ENCODE results near the gene KRT14.

The KRT14 gene

DNA sequence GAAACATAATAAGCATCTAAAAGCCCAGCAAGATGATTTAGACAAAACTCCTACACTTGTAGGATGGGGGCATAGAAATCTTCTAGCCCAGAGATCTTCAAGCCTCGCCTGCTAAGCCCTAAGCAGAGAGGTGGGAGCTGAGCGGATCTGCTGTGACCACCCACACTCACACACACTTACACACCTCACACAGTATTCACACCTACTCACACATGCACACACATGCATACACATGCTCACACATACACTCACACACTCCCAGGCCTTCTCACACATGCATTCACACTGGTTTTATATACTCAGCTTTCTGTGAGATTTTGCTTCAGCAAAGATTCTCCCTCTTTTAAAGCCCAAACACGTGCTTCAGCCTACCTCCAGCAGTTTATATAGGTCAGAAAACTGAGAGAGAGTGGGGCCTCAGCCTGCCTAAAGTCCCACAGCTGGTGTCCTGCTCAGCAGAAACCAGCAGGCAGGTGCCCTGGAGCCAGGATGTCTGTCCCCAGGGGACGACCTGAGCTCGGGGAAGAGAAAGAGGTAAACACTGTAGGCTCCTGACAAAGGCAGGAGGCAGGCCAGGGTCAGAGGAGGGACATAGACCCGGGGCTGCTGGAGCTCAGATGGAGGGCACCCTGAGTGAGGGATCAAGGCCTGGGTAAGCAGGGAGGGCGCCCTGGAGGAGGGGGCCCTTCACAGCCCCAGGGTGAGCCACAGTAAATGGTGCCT lies 46.6 kb downstream of the KRT14 start:
- DNase-seq (ENCODE audit: low read depth in 1 of 2, low spot score in 1 of 2) = peak in 1 of 2 experiments; percentile 75
- no peak for TF ChIP-seq JUND (IDR thresholded peaks at IDR 0.05; ENCODE audit: low read depth)
- in situ Hi-C loops (cut with HindIII; ENCODE audit: low pct_unique_long_range_greater_than_20kb, low sequenced_read_pairs) = no loop called here

DNA sequence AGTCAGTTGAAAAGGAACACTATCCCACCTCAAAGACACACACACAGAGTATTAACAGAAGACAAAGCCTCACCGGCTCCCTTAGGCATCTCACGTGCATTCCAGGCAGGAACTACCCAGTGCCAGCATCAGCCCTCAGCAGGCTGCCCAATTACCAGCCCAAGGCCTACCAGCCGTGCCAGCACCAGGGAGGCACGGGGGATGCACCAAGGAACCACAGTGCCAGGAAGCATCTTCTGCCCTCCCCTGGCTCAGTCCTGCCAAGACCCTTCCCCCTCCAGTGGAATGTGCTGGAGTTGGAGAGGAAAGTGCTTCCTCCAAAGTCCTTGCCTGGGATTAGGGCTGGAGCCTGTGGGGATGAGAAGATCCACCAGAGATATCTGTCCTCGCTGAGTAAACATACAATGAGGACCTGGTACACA lies 47.6 kb downstream of the KRT14 start:
- no peak for TF ChIP-seq JUND (IDR thresholded peaks at IDR 0.05; ENCODE audit: low read depth)
- in situ Hi-C loops (cut with HindIII; ENCODE audit: low pct_unique_long_range_greater_than_20kb, low sequenced_read_pairs) = no loop called here
- DNase-seq (ENCODE audit: low read depth in 1 of 2, low spot score in 1 of 2) = peak in 1 of 2 experiments; percentile 99

GRCh38 chr17:41538565-41538991 lies 48.1 kb downstream of the KRT14 start:
- TF ChIP-seq JUND (IDR thresholded peaks at IDR 0.05; ENCODE audit: low read depth) = no peak
- in situ Hi-C loops (cut with HindIII; ENCODE audit: low pct_unique_long_range_greater_than_20kb, low sequenced_read_pairs) = no loop called here

GRCh38 chr17:41537990-41538389 lies 48.7 kb downstream of the KRT14 start:
- no peak for TF ChIP-seq JUND (IDR thresholded peaks at IDR 0.05; ENCODE audit: low read depth)
- in situ Hi-C loops (cut with HindIII; ENCODE audit: low pct_unique_long_range_greater_than_20kb, low sequenced_read_pairs) = no loop called here
- DNase-seq (ENCODE audit: low read depth in 1 of 2, low spot score in 1 of 2) = peak in 1 of 2 experiments; percentile 72

More at GRCh38 chr17:41538565-41538991, 48.1 kb downstream of the KRT14 start:
- DNase-seq (ENCODE audit: low read depth in 1 of 2, low spot score in 1 of 2) = peak in 1 of 2 experiments; percentile 83

DNA sequence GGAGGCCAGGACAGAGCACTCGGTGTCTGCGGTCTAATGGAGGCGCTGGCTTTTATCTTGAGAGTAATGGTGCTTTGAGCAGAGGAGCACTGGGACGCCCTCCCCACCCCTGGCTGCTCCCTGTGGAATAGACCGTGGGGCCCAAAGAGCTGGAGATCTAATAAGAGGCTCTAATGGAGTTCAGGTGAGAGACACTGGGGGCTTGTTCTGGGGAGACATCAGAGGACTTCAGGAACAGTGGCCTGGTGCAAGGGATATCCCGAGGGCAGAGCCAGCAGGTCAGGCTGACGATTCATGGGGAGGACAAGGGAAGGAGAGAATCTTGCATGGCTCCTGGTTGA lies 49.1 kb downstream of the KRT14 start:
- in situ Hi-C loops (cut with HindIII; ENCODE audit: low pct_unique_long_range_greater_than_20kb, low sequenced_read_pairs) = no loop called here
- no peak for TF ChIP-seq JUND (IDR thresholded peaks at IDR 0.05; ENCODE audit: low read depth)

GRCh38 chr17:41536741-41537613 lies 49.7 kb downstream of the KRT14 start:
- in situ Hi-C loops (cut with HindIII; ENCODE audit: low pct_unique_long_range_greater_than_20kb, low sequenced_read_pairs) = no loop called here
- no peak; the same call in 1 of the 2 replicates for TF ChIP-seq JUND (IDR thresholded peaks at IDR 0.05; ENCODE audit: low read depth)
- peak in 1 of 2 experiments; percentile 97 for DNase-seq (ENCODE audit: low read depth in 1 of 2, low spot score in 1 of 2)

More for the DNA sequence above, 49.1 kb downstream of the KRT14 start:
- no peak for DNase-seq (ENCODE audit: low read depth in 1 of 2, low spot score in 1 of 2)

GRCh38 chr17:41535764-41536481 lies 50.8 kb downstream of the KRT14 start:
- peak; percentile 94 for TF ChIP-seq JUND (IDR thresholded peaks at IDR 0.05; ENCODE audit: low read depth)
- DNase-seq (ENCODE audit: low read depth in 1 of 2, low spot score in 1 of 2) = peak in 1 of 2 experiments; percentile 100
- in situ Hi-C loops (cut with HindIII; ENCODE audit: low pct_unique_long_range_greater_than_20kb, low sequenced_read_pairs) = no loop called here

DNA sequence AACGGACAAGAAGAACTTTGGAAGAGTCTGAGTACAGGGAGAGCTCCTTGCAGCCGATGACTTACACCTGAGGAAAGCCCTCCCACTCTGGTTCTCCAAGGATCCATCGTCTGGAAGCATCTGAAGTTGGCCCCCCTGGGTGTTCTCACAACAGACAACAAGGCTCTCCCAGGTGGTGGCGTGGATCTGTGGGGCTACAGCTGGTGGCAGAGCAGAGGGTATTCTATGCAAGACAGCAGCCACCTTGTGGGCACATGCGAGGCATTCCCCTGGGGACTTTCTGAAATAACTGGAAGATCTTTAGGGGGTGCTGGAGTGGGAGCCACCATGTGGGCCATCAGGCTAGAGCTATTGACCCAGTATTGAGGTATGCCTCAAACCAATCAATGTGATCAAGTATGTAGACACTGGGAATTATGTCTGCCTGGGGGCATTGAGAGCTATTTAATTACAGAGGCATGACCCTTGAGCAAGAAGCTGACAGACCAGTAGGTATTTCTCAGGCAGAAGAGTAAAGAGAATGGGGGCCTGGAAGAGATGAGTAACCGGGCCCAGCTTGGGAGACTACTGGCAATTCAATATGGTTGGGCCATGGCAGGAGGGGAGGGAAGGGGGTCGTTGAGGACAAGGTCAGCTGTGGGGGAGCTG lies 51.7 kb downstream of the KRT14 start:
- TF ChIP-seq JUND (IDR thresholded peaks at IDR 0.05; ENCODE audit: low read depth) = peak; percentile 45; the same call in 1 of the 2 replicates
- in situ Hi-C loops (cut with HindIII; ENCODE audit: low pct_unique_long_range_greater_than_20kb, low sequenced_read_pairs) = no loop called here
- peak in 1 of 2 experiments; percentile 99 for DNase-seq (ENCODE audit: low read depth in 1 of 2, low spot score in 1 of 2)

DNA sequence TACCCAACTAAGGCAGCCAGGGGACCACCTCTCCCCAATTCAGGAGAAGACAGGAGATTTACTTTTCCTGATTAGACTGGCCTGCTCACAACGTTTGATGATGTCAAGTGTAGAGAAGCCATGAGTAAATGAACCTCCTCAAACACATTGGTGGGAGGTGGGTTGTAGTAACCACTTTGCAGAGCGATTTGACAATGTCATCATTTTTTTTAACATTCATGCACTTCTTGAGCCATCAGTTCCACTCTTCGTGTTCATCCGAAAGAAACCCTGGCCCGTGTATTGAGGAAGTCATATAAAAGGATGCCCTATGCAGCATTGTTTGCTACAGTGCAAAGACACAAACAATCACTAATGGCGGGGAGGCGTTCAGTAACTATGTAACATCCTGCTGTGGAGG lies 53.1 kb downstream of the KRT14 start:
- in situ Hi-C loops (cut with HindIII; ENCODE audit: low pct_unique_long_range_greater_than_20kb, low sequenced_read_pairs) = no loop called here
- peak in 1 of 2 experiments; percentile 19 for DNase-seq (ENCODE audit: low read depth in 1 of 2, low spot score in 1 of 2)
- TF ChIP-seq JUND (IDR thresholded peaks at IDR 0.05; ENCODE audit: low read depth) = no peak

DNA sequence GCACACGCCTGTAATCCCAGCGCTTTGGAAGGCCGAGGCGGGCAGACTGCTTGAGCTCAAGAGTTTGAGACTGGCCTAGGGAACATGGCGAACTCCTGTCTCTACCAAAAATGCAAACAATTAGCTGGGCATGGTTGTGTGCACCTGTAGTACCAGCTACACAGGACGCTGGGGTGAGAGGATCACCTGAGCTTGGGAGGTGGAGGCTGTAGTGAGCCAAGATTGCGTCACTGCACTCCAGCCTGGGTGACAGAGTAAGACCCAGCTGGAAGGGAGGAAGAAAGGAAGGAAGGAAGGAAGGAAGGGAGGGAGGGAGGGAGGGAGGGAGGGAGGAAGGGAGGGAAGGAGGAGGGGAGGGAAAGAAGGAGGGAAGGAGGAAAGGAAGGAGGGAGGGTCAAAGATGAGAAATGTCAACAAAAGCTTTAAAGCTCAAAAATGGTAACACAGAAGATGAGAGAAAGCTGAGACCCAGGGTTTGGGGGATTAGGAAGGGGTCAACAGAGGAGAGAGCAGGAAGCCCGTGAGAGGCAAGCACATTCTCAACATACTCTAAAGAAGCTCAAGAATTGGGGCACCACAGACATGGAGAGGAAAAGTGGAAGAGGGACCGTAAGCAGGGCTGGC lies 53.6 kb downstream of the KRT14 start:
- in situ Hi-C loops (cut with HindIII; ENCODE audit: low pct_unique_long_range_greater_than_20kb, low sequenced_read_pairs) = no loop called here
- no peak for TF ChIP-seq JUND (IDR thresholded peaks at IDR 0.05; ENCODE audit: low read depth)
- peak in 1 of 2 experiments; percentile 97 for DNase-seq (ENCODE audit: low read depth in 1 of 2, low spot score in 1 of 2)

Data from T47D (cell line).